GM19193 (cell line): Measurements from ENCODE around the gene ZFYVE19.

ENCODE experiments used
- POLR2A ChIP-seq: IDR thresholded peaks from 4 replicates; pipeline ENCODE4 v1.6.1; 2011; ENCODE audit not compliant: insufficient read depth, insufficient read length; ENCODE audit errors: extremely low read depth

Gene ZFYVE19

DNA sequence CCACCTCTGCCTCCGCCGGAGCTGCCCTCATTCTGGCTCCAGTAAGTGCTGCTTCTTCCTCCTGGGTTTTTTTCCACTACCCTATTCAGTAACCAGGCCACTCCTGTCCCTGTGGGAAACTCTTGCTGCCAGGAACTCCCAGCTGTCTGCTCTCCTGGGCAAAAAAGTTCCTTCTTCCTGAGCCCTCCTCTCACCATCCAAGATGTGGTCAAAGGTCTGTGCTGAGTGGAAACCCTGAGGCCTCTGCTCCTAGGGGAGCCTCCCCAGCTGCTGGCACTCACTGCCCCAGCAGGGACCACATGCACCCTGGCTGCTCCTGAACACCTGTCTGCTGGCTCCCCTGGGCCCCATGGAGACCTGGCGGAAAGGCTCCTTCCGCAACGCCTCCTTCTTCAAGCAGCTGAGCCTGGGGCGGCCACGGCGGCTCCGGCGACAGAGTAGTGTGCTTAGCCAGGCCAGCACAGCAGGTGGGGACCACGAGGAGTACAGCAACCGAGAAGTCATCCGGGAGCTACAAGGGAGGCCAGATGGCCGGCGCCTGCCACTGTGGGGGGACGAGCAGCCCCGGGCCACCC is 36.7 kb upstream of the ZFYVE19 start:
- no peak for TF ChIP-seq POLR2A

DNA sequence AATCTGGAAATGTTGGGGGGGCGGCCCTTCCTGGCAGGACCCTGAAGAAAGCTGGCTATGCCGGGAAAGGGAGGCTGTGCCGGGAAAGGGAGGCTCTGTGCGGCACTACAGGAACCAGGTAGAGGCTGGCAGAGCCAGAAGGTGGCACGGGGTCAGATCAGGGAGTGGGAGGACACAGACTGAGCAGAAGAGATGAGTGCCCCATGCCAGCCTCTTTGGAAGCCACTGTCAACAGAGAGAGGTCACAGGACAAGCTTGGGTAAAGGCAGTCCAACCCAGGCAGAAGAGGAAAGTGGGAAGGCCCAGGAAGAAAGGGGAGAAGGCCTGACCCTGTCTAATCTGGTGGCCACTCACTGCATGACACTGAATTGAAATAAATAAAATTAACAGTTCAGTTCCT is 35.6 kb upstream of the ZFYVE19 start:
- TF ChIP-seq POLR2A, result no peak

DNA sequence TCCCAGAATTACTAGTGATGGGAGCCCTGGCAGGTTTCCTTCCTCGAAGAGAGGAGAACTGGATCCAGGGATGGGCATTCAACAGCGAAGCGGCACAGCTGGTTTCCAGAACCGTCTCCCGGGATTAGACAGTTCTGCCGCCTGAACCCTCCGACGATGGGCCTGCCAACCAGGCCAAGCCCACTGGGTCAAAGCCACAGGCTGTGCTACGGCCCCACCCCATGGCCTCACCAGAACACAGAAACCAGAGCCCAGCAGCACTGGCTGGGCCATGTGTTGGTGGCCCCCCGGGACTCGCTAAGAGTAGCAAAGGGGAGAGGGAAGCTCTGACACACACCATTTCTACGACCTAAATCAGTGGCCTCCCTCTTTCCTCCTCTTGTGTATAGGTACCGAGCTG is 34.9 kb upstream of the ZFYVE19 start:
- TF ChIP-seq POLR2A, result no peak

DNA sequence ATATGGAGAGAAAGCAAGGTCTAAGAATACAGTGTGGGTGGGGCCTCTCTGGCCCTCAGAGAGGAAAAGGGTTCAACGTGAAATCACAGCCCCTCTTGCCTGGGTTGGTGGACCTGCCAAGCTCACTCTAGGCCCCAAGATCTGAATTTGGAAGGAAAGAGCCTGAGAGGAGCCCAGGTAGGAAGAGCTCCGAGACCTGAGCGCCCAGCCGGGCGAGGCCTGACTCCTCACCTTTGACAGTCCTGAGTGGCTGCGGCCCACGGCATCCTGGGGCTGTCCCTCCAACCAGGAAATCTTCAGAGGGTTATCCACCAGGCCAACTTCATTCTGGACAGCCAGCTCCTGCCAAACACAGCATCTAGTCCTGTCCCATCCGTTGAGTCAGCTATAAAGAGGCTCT is 33.4 kb upstream of the ZFYVE19 start:
- TF ChIP-seq POLR2A, result no peak

DNA sequence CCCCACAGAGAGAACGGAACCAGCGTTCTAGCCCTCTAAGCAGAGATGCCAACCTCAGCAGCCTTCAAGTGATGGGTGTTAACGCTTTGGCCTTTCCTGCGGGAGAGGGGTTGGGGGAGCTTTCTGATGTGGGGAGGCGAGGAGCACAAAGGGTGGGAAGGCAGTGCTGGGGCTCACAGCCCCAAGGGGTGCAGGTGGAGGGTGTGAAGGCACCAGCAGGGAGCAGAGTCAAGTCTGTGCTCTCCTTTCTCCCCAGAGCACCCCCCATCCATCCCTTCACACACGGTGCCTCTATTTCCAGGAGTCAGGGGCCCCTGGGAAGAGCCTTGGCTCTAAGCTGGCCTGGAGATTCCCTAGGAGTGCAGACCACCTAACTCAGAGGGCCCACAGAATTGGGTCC is 33.0 kb upstream of the ZFYVE19 start:
- no peak for TF ChIP-seq POLR2A

DNA sequence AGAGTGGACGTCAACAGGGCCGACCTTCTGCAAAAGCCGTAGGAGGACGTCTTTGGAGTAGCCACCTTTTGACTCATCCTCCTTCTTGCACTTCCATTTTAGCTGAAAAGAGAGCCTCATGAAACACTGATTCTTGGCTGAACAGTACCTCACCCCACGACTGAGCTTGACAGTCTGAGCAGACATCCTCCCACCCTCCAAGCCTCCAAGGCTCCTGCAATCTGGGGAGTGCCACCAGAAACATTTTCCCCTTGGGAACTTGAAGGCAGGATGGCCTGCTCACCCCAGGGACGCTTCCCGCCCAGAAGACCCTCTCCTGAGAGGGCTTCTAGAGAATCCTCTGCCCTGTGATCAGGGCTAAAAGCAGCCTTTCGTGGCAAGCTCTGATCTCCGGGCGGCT is 31.9 kb upstream of the ZFYVE19 start:
- TF ChIP-seq POLR2A, result no peak

DNA sequence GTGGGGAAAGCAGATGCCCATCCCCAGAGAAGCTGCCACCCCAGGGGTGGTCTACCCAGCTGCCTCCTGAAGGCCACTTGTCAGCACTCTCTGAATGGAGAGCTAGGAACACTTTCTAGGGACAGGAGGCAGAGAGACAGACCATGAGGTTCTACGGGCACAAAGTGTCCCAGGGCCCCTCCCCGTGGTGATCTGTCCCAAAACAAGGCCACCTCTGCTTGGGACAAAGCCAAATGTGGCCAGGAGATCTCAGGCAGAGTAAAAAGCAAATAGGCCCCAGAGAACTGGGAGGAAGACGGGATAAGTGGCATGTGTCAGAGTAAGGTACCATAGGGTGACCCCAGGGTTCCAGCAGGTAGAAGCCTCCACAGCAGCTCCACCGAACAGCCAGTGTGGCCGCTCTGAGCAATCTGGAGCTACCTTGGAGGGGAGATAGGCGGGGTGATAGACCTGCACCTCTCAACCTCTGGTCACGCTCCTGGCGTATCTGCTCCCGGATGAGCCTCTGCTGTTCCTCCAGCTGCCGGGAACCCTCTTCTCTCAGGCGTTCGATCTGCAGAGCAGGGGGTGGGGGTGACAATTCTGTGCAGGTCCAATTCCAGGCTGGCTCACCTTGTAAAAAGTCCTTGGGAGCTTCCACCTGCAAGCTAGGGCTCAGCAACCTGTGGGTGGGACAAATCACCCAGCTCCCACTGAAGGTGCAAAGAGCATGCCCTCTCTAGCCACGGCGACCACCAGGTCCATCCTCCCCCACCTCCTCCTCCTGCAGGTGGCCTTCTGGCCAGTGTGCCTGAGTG is 31.0 kb upstream of the ZFYVE19 start:
- no peak for TF ChIP-seq POLR2A

DNA sequence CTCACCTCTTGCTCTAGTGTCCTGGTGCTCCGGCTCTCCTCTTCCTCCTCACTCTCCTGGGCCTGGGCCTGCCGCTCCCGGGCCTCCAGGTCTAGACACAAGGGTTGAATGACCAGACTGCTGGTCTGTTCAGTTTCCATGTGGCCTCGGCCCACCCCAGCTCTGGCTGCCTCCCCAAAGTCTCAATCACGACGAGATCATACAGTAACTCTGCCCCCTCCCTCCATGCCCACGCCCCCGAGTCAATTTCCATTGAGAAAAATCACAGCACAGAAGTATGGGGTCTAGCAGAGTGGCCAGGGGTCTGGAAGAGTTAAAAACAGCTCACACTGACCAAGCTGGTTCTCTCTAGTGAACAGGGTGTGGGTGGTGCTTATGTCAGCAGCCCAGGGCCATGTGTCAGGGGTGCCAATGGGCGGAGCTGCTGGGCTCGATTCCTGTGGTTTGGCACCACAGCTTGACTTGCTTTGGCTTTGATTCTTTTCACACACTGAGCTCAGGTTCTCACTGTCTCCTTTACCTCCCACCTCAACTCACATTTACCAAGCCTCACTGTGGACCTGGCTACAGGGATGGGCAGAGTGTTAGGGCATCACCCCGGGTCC is 30.2 kb upstream of the ZFYVE19 start:
- TF ChIP-seq POLR2A, result no peak

DNA sequence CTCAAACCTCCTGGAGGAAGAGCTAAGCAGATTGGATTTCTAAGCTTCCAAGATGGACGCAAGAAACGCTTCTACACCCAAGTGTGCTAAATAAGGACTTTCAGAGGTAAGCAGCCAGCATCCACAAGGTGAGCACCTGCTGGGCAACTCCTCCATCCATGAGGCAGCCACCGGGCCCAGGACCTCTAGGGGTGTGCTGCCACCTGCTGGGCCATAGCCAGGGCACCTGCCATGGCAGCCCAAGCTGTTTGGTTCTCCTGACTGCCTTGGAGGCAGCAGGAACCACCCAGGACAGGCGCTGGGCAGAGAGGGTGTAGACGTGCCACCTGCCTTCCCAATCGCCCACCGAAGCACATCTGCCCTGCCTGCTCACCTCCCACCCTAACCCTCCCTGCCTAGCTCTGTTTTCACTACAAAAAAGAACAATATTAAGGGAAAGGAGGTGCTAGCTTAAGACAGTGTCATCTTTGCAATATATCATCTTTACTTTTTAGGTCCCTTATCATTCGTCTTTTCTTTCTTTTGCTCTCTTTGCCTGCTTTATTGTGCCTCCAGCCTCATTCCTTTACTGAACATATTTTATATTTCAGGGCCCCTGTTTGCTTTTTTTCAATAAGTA is 24.2 kb upstream of the ZFYVE19 start:
- no peak for TF ChIP-seq POLR2A

DNA sequence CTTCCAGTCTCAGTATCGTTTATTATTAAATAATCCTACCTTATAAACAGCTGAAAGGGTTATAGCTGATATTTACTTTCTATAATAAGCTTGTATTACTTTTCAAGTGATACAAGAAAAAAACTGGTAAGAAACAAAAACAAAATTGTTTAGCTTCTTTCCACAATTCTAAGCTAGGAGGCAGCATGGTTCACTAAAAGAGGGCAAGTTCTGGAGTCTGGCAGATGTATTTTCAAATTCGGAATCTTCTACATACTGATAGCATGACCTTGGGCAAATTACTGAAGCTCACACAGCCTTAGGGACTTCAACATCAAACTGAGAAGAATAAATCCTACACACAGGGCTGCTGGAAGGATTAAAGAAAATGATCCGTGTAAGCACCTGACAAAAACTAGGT is 21.7 kb upstream of the ZFYVE19 start:
- no peak for TF ChIP-seq POLR2A

DNA sequence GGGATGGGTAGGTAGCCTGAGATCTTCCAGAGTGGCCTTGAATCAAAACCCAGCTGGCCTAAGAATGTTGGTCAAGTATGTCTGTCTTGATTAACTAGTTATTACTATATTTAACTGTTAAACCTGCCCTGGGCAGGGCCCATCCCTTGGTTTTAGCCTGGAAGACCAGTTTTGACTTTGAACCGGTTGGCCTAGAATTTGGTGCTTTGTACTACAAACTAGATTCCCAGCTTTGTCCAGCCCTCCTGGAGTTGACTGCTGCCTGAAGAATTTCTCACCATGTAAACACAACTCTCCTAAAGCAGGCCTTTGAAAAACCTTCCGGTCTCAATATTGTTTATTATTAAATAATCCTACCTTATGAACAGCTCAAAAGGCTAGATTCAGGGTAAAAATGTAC is 21.1 kb upstream of the ZFYVE19 start:
- TF ChIP-seq POLR2A, result no peak

DNA sequence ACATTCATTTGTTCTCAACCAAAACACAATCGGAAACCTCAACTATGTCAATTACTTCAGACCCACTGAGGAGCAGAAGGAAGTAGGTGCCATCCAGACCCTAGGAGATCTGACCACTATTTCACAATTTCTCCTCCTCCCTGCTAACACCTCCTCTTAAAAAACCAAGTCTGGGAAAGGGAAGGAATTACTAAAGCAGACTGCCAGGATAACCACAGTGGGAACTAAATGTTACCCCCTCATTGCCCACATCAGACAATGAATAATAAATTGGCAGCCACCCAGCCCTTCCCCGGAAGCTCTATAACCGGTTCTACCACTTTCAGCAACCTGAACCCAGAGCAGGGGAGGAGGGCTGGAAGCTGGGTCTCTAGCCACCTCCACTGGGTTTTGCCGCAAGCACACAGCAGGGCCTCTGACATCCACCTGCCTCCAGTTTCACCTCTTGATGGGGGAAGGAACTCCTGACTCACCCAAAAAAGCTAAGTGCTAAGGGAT is 19.5 kb upstream of the ZFYVE19 start:
- TF ChIP-seq POLR2A, result no peak

DNA sequence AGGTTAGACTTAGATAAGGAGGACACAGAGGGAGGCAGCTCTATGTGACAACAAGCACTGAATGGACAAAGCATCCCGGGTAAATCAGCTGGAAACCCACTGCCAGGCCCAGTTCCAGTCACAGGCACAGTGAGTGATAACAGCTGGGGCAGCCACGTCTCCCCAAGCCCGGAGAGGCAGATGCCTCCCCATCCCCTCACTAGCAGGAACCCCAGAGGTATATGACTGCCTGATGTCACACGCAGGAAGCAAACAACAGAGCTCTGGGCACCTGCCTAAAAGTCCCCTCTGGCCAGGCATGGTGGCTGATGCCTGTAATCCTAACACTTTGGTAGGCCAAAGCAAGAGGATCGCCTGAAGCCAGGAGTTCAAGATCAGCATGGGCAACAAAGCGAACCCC is 18.9 kb upstream of the ZFYVE19 start:
- TF ChIP-seq POLR2A, result no peak

DNA sequence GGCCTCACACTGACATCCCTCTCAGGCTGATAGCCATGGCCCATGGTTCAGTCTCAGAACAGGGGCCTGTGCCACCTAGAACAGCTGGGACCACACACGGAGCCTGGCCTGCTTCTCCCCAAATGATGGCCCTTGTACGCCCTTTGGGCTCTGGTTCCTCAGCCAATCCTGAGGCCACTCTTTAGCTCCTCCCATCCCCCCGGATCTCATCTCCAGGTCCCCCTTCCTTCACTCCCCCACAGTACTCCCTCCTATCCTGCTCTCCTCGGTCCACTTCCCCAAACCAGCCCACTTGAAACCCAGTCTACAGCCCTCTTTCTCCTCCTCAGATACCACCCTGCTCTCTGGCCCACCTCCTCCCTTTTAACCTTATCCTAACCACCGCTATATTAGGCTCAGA is 17.8 kb upstream of the ZFYVE19 start:
- TF ChIP-seq POLR2A, result no peak

DNA sequence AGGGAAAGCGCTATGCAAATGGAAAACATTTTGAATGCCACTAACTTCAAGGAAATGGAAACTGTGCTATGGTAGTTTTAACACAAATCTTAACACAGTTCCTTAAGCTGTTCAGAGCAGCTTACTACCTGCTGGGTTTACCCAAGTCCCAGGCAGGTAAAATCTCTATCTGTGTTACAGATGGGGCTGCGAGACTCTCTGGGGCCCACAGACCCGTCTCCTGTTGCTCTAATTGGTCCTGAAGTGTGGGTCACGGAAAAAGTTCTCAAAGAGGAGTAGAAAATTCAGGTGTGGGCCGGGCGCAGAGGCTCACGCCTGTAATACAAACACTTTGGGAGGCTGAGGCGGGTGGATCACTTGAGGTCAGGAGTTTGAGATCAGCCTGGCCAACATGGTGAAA is 16.9 kb upstream of the ZFYVE19 start:
- no peak for TF ChIP-seq POLR2A

DNA sequence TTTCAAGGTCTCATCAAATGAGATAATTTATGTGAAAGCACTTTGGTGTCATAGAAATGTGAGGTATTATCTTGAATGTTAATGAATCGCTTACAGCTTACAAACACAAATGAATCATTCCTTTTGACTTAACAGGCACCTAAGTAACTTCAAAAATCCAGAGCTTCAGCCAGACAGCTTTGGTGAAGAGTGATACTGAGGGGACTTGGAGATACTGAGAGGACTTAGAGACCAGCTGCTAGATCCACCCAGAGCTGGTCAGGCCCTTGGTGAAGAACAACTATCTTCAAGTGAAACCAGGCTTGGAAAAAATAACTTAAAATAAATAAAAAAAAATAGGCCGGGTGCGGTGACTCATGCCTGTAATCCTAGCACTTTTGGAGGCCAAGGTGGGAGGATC is 16.2 kb upstream of the ZFYVE19 start:
- TF ChIP-seq POLR2A, result no peak

DNA sequence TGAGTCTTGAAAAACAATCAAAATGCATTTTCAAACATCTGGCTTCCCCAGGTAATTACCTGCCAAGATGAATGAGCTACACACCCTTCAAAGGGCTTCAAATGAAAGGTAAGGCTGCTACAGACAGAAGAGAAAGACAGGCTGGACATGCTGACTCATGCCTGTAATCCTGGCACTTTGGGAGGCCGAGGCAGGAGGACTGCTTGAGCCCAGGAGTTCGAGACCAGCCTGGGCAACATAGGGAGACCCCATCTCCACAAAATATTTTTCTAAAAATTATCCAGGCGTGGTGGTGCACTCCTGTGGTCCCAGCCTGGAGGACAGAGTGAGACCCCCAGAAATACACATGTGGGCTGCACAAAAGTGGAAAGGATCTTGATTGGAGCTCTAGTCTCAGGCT is 14.5 kb upstream of the ZFYVE19 start:
- TF ChIP-seq POLR2A, result no peak
